SW 1271 (cell line): Measurements from ENCODE around the gene LGALS3BP.

Experiments used
- DNase-seq, 2 experiments: peaks; one replicate each; lab custom pipeline; 2025; lab: John Stamatoyannopoulos, UW

LGALS3BP gene

DNA sequence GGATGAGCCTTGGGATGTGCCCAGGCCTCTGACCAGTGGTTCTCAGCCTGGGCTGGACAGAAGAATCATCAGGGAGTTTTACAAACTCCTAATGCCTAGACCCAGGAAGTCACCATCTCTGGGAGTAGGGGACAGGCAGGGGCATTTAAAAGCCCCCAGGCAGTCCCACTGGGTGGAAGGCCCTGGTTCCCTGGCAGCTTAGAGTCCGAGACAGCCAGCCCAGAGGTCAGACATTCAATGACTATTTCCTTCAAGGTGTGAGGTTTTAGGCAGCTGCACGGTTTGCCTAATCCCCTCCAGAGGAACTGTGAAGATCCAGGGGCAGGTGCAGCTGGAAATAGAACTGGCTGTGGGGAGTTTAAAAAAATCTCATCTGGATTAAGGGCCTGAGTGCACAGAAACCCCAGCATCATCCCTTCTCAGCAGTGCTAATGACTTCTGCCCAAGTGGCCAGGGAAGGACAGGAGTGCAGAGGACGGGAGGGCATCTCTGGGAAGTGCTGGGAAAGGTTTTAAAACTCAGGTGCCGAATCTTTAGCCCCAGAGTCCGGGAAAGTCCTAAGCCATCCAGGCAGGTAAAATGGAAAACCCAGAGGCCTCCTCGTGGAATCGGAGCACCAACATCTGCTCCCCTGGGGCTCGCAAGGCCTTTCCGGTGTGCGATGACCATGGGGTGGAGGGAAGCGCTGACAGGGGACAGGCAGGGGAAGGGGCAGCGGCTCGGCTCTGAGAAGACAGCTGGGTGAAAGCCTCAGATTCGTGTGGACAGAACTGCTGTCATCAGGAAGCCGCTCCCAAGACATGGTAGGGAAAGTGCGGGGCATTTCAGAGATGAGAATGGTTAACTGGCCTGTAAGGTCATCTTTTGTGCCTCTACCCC, 1.5 kb upstream of the LGALS3BP start:
- DNase-seq = no peak

DNA sequence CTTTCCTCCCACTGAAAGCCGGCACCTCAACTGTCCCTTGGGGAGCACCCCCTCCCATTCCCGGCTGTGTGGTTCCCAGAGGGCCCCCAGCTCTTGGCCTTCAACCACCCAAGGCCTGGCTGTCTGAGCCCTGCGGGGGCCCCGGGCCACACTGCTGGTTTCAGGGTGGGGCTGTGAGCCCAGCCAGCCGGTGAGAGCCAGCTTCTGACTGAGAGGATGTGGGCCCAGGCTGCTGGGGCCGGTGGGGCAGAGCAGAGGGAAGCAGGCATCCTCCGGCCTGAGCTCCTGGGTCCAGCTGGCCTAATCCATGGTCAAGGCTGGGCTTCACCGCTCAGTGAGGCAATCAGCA, 875 bp upstream of the LGALS3BP start:
- DNase-seq = no peak

DNA sequence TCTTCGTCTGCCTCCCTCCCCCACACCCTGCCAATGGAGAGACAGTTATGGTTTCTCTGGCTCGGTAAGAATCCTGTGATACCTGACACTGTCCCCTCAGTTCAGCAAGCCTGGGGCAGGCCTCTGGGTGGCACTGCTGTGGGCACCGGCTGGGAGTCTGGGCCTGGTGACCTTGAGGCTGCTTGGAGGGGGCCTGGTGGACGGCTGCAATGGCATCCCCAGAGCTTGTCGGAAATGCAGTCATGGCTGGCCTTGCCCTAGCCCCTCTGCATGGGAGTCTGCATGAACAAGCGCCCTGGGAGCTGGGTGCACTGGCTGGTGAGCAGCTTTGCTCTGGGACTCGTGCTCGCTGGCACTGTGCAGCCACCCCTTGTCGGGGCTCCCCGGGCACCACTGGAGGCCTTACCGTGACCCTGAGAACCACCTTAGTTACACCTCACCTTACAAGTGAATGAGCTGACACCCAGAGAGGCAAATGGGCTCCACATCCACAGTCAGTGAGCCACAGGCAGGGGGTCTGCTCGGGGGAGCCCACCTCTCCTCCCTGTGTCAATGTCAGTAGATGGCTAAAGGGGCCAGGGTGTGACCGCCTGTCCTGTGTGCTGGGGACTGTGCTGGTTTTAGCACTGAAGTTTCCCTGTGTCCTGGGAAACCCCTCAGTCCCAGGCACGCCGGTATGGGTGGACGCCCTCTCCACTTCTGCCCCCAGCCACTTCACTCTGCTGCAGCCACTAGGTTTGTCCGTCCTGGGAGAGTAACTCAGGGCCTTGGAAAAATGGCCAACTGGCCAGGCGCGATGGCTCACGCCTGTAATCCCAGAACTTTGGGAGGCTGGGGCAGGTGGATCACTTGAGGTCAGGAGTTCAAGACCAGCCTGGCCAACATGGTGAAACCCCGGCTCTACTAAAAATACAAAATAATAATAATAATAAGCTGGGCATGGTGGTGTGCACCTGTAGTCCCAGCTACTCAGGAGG, 1.4 kb downstream of the LGALS3BP start:
- peak in 1 of 2 experiments; percentile 4 for DNase-seq

DNA sequence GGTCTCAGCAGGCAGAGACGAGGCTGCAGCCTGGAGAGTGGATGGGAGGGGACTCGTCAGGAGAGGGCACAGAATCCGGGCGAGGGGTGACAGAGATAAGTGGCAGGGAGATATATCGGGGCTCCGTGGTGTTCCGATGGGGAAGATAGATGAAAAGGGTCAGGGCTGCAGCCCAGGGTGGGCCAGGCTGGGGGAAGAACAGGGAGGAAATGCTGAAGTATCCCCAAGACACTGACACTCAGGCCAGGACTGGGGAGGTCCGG, 2.1 kb downstream of the LGALS3BP start:
- DNase-seq = no peak

DNA sequence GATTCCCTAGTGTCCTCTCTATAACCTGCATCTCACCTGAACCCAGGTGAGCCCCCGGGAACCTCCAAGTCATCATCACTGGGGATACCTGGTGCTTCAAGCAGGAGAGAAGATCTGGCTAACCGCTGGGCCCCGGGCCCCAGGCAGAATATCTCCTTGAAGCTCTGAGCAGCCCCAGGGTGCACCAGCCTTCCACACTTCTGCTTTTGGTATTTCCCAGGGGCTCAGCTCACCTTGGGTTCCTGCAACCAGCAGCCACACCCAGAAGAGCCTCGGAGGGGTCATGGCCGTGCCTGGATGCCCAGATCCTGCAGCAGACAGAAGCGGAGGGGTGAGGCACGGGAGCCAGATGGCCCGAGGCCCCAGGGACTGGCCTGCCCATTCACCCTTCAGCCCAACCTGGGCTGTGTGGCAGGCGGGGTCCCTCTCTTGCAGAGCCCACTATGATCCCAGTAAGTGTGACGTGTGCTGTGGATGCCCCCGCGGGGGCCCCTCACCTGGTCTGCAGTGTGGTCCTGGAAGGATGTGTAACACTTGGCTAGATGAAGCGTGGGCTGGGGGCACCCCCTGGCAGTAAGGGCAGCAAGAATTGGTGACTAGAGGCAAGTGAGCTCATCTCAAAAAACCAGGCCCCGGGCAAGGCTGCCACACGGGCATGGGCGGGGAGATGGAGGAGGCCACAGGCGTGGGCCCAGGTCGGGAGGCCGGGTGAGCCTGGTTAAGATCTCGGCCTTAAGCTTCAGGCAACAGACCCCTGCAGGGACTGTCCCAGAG, 2.6 kb downstream of the LGALS3BP start:
- no peak for DNase-seq

DNA sequence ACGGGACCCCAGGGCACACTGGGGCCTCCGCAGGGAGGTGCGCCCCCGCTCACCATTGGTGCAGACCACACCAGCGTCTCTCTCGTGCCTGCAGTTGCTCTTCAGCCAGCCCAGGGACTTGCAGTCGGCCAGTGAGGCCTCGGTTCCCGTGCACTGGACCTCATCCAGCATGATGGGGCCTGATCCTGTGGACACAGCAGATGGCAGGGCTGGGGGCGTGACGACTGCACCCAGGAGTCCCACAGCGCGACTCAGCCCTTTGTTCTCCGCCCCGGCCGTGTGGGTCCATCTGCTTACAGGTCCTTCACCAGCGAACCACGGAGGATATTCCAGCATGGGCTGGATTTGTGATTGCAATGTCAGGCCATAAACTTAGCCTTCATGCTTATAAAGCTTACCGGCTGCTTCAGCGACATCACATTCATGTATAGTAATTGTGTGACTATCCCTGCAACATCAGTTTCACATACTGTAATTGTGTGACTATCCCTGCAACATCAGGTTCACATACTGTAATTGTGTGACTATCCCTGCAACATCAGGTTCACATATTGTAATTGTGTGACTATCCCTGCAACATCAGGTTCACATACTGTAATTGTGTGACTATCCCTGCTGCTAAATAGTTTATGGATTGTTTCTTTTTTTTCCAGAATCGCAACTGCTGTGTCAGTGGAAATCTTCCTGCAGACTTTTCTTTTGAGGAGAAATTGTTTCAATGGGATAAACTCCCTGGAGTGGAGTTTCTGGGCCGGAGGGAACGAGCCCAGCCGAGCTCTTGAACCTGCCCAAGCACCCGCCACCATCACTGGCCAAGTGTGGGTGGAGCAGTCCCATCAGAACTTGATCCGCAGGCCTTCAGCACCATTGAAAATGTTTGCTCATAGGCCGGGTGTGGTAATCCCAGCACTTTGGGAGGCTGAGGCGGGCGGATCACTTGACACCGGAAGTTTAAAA, 4.8 kb downstream of the LGALS3BP start:
- DNase-seq = peak in 1 of 2 experiments; percentile 40

DNA sequence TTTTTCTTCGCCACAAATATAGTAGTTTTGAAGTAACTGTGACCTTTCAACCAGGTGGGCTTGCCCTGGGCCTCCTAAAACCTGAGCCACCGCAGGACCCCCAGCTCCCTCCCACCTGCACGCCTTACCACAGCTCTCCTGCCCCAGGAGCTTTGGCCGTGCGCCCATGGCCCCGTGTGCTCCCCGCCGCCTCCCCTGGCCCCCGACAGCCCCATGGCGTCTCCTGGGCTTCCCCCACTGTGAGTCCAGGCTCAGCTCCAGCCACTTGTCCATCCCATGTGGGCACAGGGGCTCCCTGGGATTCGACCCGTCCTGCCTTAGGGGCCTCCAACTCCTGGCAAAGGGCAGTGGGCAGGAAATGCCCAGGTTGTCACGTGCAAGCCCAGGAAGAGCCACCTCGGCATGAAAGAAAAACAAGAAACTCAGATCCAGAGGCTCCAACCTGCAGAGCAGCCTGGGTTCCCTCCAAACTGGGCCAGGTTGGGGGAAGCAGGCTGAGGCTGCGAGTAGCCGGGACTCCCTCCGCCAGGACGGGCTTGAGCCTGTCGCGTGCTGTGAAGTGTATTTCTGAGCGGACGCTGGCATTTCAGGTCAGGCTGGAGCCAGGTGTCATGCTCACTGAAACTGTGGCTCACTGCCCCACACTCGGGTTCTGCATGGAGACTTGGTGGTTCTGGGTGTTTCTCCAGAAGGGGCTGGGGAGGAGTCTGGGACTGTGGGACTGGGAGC, 5.8 kb downstream of the LGALS3BP start:
- DNase-seq = no peak

DNA sequence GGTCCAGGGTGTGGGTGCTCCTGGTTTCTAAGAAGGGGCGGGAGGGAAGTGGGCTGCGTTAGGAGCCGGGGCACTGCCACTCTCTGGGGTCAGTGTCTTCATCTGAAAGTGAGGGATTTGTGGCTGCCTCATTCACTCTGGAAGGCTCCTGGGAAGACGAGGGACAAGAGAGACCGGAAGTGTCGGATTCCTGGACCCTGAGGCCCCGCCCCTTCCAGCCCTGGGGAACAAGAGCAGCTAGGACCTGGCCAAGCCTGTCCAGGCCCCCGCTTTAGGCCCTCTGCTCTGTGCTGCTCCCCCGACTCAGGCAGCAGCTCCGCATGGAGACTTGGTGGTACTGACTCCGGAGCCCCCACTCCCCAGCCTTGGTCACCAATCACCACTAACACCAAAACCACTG, 6.5 kb downstream of the LGALS3BP start:
- no peak for DNase-seq

DNA sequence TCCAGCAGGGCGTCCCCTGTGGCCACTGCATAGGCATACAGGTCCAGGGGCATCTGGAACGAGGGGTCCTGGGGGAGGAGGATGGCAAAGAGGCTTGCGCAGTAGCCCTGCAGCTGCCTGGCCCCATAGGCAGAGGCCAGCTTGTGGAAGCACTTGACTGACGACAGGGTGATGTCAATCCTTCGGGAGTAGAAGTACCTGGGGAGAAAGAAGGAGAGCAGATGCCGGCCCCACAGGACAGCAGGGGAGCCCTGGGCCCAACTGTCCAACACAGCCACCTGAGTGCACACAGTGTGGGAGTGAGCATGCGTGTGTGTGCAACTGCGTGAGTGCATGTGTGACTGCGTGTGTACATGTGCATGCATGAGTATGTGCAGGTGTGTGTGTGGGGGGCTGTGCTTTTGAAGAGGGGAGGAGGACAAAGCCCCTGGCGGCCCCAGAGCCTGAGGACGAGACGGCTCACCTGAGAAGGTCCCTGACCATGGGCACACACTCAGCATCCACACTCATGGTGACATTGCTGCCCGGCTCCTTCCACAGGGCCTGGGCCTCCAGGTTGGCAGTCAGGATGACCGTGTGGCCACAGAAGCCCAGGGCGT, 7.1 kb downstream of the LGALS3BP start:
- no peak for DNase-seq

DNA sequence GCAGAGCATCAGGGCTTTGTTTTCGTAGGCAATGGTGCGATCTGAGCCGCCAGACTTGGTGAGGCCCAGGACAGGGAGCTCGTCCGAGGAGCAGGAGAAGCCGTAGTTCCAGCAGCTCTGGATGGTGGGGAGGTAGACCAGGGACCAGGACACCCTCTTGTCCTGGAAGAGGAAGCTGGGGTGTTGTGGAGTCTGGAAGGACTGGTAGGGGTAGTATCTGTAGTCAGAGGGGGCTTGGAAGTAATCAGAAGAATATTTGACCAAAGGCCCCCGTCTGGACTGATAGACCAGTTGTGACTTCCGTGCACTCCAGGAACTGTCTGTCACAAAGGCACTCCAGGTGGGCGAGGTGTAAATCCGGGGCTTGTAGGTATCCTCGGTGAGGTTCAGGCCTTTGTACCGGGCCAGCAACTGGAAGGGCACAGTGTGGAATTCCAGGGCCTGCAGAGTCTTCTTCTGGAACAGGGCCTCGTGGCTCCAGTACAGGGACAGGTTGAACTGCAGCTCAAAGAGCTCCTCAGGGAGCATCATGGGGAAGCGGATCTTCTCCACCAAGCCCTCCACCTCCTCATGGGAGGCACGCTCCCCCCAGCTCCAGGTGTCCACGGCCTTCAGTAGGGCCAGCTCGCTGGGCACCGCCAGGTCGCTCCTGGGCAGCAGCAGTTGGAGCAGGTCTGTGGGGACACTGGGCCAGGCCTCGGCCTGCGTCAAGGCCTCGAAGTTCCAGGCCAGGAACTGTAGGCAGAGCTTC, 7.8 kb downstream of the LGALS3BP start:
- DNase-seq = no peak

DNA sequence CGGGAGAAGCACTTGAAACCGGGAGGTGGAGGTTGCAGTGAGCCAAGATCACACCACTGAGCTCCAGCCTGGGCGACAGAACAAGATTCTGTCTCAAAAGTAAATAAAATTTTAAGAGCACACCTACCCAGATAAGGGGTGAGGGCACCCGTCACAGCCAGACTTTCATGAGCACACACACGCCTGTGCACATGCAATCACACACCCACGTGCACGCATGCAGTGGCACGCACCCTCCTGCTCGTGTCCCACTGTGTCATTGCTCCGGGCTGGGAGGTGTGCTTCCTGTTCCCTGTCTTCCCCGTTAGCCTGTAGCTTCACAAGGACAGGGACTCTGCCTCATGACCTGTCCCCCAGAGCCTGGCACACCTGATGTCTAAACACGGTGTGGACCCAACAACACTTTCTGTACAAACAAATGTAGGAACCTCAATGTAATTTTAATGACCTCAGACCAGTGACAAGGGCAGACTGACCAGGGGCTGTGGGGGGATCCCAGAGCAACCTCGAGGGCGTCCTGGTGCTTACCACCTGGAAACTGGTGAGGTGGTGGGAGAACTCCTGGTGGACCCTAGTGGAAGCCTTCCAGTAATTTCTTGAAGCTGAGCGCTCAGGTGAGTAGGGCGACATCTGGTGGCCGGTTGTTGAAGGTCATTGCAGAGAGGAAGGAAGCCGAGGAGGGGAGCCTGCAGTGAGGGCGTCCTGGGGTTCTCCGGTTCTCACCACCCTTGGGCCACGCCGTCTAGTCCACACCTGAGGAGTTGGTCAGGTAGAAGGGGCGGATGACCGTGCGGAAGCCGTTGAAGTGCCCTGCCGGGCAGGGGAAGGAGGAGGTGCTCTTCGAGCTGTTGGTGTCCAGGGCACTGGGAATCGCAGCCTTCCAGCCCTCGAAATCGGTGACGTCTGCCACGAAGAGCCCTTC, 8.6 kb downstream of the LGALS3BP start:
- DNase-seq = peak; percentile 15 to 61

DNA sequence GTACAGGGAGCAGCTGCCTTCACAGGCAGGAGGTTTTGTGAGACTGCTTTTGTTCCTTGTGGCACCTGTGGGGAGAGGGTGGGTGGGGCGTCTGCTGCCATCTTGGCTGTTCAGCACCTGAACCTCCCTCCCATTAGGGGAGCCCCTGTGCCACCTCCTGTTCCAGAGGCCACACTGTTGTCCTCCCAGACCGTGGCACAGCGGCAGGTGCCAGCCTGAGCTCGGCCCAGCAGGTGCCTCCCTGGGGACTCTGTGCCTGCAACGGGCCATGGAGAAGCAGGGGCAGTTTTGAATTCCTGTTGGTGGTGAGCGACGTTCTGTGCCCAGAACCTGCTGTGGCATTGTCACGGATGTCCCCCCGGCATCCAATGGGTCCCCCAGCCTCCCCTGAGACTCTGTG, 9.9 kb downstream of the LGALS3BP start:
- no peak for DNase-seq

DNA sequence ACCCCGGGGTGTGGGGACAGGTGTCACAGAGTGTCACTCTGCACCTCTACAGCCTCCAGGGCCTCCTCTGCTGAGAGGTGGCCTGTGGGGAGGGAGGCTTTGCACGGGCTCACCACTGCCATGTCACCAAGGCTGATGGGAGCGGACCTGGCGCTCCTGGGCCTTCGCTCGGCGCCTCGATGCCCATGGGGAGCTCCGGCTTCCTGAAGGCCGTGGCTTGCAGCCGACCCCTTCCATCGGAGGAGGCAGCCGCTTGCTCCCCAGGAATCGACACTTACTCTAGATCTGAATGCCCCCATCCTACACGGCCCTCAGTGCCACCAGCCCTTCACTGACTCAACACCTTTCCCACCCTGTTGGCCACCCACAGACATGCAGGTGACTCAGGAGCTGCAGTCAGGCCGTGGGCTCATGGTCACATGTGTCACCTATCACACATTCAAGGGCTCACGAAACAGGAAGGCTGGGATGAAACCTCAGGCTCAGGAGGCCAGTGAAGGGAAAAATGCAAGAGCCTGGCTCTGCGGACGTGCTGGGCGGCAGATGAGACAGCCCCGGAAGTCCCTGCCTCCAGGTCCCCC, 11.9 kb downstream of the LGALS3BP start:
- no peak for DNase-seq

DNA sequence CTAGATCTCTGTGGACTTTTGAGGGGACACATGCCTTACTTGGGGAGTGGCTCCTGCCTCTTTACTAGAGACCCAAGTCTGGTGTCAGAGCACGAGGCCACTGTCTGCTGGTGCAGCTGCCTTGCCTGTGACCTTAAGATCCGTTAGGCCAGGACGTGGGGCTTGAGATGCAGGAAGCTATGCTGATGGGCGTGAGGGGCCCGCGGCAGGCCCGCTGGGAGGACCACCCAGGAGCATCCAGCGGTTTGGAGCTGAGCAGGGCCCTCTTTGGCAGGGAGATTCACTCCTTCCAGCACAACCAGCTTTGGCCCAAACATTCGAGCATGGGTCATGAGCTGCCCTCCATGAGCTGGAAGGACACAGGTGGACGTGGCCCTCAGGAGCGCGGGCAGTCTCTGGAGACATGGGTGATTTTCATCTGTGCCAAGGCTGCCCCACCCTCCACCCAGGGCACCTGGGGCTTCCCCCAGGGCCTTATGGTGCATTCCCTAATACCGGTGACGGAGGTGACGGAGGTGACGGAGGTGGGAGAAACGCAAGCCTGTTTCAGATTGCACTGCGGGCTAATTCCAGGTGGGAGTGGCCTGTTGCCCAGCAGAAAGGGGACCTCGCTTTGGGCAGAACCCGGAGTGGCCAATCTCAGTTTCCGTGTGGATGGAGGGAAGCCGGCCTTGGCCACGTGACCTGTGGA, 12.7 kb downstream of the LGALS3BP start:
- DNase-seq = no peak

DNA sequence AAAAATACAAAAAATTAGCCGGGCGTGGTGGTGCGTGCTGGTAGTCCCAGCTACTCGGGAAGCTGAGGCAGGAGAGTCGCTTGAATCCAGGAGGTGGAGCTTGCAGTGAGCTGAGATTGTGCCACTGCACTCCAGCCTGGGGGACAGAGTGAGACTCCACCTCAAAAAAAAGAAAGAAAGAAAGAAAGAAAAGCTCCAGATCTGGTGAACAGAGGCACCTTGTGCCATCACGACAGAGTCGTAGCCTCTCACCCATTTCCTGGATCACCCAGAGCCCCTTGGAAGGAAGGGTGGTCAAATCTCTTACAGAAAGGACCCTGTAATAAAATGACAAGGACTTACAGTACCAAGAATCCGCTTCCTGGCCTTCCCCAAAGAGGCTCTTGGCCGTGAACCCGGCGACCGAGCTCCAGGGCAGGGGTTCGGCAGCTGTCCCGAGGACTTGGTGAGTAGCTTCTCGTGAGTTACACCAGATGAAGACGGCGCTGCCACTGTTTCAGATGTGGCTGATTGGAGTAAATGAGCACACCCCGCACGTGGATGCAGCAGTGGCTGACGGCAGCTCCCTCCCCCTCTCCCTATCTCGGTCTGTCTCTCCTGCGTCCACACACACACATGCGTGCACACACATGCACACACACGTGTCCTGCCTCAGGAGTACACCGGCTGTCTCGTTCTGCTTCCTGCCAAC, 13.5 kb downstream of the LGALS3BP start:
- DNase-seq = no peak

DNA sequence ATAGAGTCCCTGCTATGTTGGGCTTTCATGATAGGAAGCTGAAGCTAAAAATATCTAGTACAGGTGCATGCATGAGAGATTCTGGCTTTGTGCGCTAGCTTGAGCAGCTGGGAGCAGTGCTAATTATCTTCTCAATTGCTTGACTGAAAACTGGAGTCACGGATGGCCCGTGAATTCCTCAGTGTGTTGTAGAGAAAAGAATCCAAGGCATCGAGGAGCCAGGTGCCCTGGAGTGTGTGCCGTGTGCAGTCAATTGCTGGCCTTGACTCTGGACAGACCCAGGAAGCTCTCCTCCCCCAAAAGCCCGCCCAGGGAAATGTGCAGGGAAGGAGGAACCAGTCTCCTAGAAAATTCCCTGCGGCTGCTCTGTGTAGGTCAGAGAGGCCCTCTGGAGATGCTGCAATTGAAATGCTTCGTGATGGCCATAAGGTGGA, 14.2 kb downstream of the LGALS3BP start:
- no peak for DNase-seq

DNA sequence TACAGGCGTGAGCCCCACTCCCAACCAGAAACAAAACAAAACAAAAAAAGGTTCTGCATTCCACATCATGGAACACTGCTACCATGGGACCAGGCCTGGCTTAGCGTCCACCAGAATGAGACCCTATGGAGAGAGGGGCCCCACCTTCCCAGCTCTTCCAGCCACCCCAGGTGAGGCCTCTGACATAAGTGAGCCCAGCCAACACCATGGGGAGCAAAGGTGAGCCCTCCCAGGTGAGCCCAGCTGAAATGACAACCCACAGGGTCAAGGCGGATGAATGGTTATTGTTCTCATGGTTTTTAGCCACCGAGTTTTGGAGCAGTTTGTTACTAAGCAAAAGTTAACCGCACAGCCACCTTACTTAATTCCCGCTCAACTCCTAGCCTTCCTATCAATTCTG, 16.3 kb downstream of the LGALS3BP start:
- DNase-seq = no peak
